Ishikawa (cell line): ENCODE data around the gene WHRN.

ENCODE experiments used
- CEBPB ChIP-seq: IDR thresholded peaks from 2 replicates; pipeline ENCODE4 v1.6.1; 2012
- CREB1 ChIP-seq: IDR thresholded peaks from 2 replicates; pipeline ENCODE4 v1.6.1; 2012; ENCODE audit warnings: low read depth
- EGR1 ChIP-seq: IDR thresholded peaks from 2 replicates; pipeline ENCODE4 v1.6.1; 2012
- EP300 ChIP-seq: IDR thresholded peaks from 2 replicates; pipeline ENCODE4 v1.6.1; 2012; ENCODE audit warnings: borderline replicate concordance
- FOXM1 ChIP-seq: IDR thresholded peaks from 2 replicates; pipeline ENCODE4 v1.6.1; 2012; ENCODE audit warnings: low read depth, borderline replicate concordance
- MAX ChIP-seq: IDR thresholded peaks from 2 replicates; pipeline ENCODE4 v1.6.1; 2012
- RAD21 ChIP-seq: IDR thresholded peaks from 2 replicates; pipeline ENCODE4 v1.6.1; 2012; ENCODE audit warnings: low read depth
- REST ChIP-seq: IDR thresholded peaks from 2 replicates; pipeline ENCODE4 v1.6.1; 2012; ENCODE audit warnings: low read depth, mild to moderate bottlenecking
- TAF1 ChIP-seq: IDR thresholded peaks from 2 replicates; pipeline ENCODE4 v1.6.1; 2012; ENCODE audit warnings: low read depth, mild to moderate bottlenecking
- TCF12 ChIP-seq: IDR thresholded peaks from 2 replicates; pipeline ENCODE4 v1.6.1; 2012; ENCODE audit warnings: low read depth
- USF1 ChIP-seq: IDR thresholded peaks from 2 replicates; pipeline ENCODE4 v1.6.1; 2012
- YY1 ChIP-seq: IDR thresholded peaks from 2 replicates; pipeline ENCODE4 v1.6.1; 2012; ENCODE audit warnings: low read depth
- ZBTB7A ChIP-seq: IDR thresholded peaks from 2 replicates; pipeline ENCODE4 v1.6.1; 2012; ENCODE audit warnings: low read depth

GRCh38 chr9:114503009-114503408, 2.3 kb downstream of the WHRN start:
- no peak for TF ChIP-seq EGR1
- no peak for TF ChIP-seq TCF12
- TF ChIP-seq RAD21 = no peak
- TF ChIP-seq REST = no peak
- TF ChIP-seq TAF1 = no peak
- TF ChIP-seq EP300 = no peak
- no peak for TF ChIP-seq USF1
- TF ChIP-seq YY1 = no peak
- no peak for TF ChIP-seq ZBTB7A
- TF ChIP-seq MAX = no peak
- TF ChIP-seq CREB1 = no peak
- no peak for TF ChIP-seq FOXM1
- no peak for TF ChIP-seq CEBPB
